HCT116 (cell line): Measurements from ENCODE around the gene ST6GALNAC4. TPM values are rescaled to one million over a fixed set of nuclear protein-coding genes. Genes with fewer than 3 reads are reported as not detected.

Experiments
- ATAC-seq: fragments of 200-7000 bp; cut with Tn5 transposase; 2 replicates; pipeline ENCODE4 v1.9.1; 2020; ENCODE audit warnings: mild to moderate bottlenecking, moderate library complexity
- BruUV-seq: library from RNA; stranded (reverse); fragments of 400-500 nt; replicated peaks from 2 replicates; lab custom pipeline; 2021; lab: Mats Ljungman, UMichigan
- CTCF ChIA-PET: fragments of 300-600 bp; sonication (Branson Sonifier 250); formaldehyde crosslinking; loops from one replicate; lab custom pipeline; 2021; ENCODE audit warnings: antibody characterized with exemption; lab: Charles Lee
- POLR2A ChIA-PET: fragments of 300-600, 350-600 bp; sonication (Branson Sonifier 250); formaldehyde crosslinking; loops from one replicate; lab custom pipeline; 2021; ENCODE audit warnings: antibody characterized with exemption; lab: Charles Lee
- RAD21 ChIA-PET, 2 experiments: fragments of 300-600 bp; sonication (Branson Sonifier 250); formaldehyde crosslinking; loops; one replicate each; lab custom pipeline; 2023; ENCODE audit warnings: low total read pairs in 2 of 2; ENCODE audit not compliant: uncharacterized antibody in 2 of 2, unreplicated experiment in 2 of 2, low non-redundant PET in 1 of 2; lab: Charles Lee
- DNase-seq: peaks from one replicate; pipeline ENCODE4 v3.0.0-alpha.2; 2010; ENCODE audit warnings: low read depth, low spot score
- H2AFZ ChIP-seq: fragments of 200-600 bp; shearing (Covaris generic), sonication (generic); 2 replicates; pipeline ENCODE4 v1.6.1; 2017; ENCODE audit warnings: low read depth, mixed run types, mixed read lengths, antibody characterized with exemption, low read length; ENCODE audit not compliant: poor library complexity, severe bottlenecking
- H3K27ac ChIP-seq: 2 replicates; pipeline ENCODE4 v1.5.1; 2012; ENCODE audit warnings: low read depth, low read length
- H3K27me3 ChIP-seq: fragments of 200-600 bp; sonication (generic); 2 replicates; pipeline ENCODE4 v1.6.1; 2016; ENCODE audit warnings: mixed run types, low read length, mixed read lengths; ENCODE audit not compliant: insufficient read depth
- H3K36me3 ChIP-seq, 2 experiments: fragments of 200-500 bp in 1 of 2; fragments of 200-600 bp in 1 of 2; sonication (Bioruptor generic) in 1 of 2; sonication (generic) in 1 of 2; 2 replicates each; pipeline versions ENCODE4 v1.5.1 to v1.6.1; 2014 to 2016; ENCODE audit warnings: low read length in 2 of 2, inconsistent platforms in 1 of 2, mixed read lengths in 1 of 2, mixed run types in 1 of 2; ENCODE audit not compliant: insufficient read depth in 2 of 2, control insufficient read depth in 1 of 2
- H3K4me1 ChIP-seq, 2 experiments: fragments of 200-600 bp in 1 of 2; sonication (generic) in 1 of 2; 2 replicates each; pipeline versions ENCODE4 v1.5.1 to v1.6.1; 2012 to 2017; ENCODE audit warnings: low read length in 2 of 2, inconsistent platforms in 1 of 2, mild to moderate bottlenecking in 1 of 2, mixed read lengths in 1 of 2, mixed run types in 1 of 2, moderate library complexity in 1 of 2; ENCODE audit not compliant: insufficient read depth in 2 of 2, control insufficient read depth in 1 of 2
- H3K4me2 ChIP-seq: fragments of 200-600 bp; sonication (generic); 2 replicates; pipeline ENCODE4 v1.6.1; 2017; ENCODE audit warnings: mixed run types, low read length, mixed read lengths
- H3K4me3 ChIP-seq, 2 experiments: fragments of 200-600 bp in 1 of 2; sonication (generic) in 1 of 2; replicated peaks in 1 of 2; 2 replicates each; pipeline ENCODE4 v1.5.1; 2011 to 2016; ENCODE audit warnings: low read length in 2 of 2, control low read depth in 1 of 2, low read depth in 1 of 2, mild to moderate bottlenecking in 1 of 2, mixed read lengths in 1 of 2, mixed run types in 1 of 2
- H3K79me2 ChIP-seq: fragments of 200-600 bp; sonication (generic); 2 replicates; pipeline ENCODE4 v1.6.1; 2017; ENCODE audit warnings: mild to moderate bottlenecking, mixed run types, low read length, moderate library complexity, mixed read lengths; ENCODE audit not compliant: insufficient read depth
- H3K9ac ChIP-seq: fragments of 200-600 bp; sonication (generic); 2 replicates; pipeline ENCODE4 v1.6.1; 2016; ENCODE audit warnings: low read length, mixed read lengths
- H3K9me2 ChIP-seq: fragments of 200-600 bp; sonication (generic), shearing (Covaris generic); 2 replicates; pipeline ENCODE4 v1.6.1; 2017; ENCODE audit warnings: mixed run types, mild to moderate bottlenecking, moderate library complexity; ENCODE audit not compliant: insufficient read depth
- H3K9me3 ChIP-seq, 2 experiments: fragments of 200-500 bp in 1 of 2; fragments of 200-600 bp in 1 of 2; sonication (Bioruptor generic) in 1 of 2; sonication (generic) in 1 of 2; 2 replicates each; pipeline ENCODE4 v1.6.1; 2014 to 2017; ENCODE audit warnings: low read length in 2 of 2, mixed read lengths in 2 of 2, inconsistent platforms in 1 of 2, low read depth in 1 of 2, mild to moderate bottlenecking in 1 of 2, mixed run types in 1 of 2, moderate library complexity in 1 of 2; ENCODE audit not compliant: control insufficient read depth in 1 of 2, insufficient read depth in 1 of 2
- H4K20me1 ChIP-seq: fragments of 200-600 bp; sonication (generic), shearing (Covaris generic); 2 replicates; pipeline ENCODE4 v1.6.1; 2017; ENCODE audit warnings: mixed run types, mild to moderate bottlenecking, moderate library complexity; ENCODE audit not compliant: insufficient read depth
- CBX3 ChIP-seq: IDR thresholded peaks from 2 replicates; pipeline ENCODE4 v1.6.1; 2012; ENCODE audit warnings: low read depth
- CEBPB ChIP-seq: IDR thresholded peaks from 2 replicates; pipeline ENCODE4 v1.6.1; 2012; ENCODE audit warnings: low read depth
- EGR1 ChIP-seq: IDR thresholded peaks from 2 replicates; pipeline ENCODE4 v1.6.1; 2012; ENCODE audit warnings: low read depth
- ELF1 ChIP-seq: IDR thresholded peaks from 2 replicates; pipeline ENCODE4 v1.6.1; 2012; ENCODE audit warnings: low read depth, borderline replicate concordance
- EZH2phosphoT487 ChIP-seq: fragments of 200-600 bp; IDR thresholded peaks from 2 replicates; pipeline ENCODE4 v1.6.1; 2018; ENCODE audit warnings: antibody characterized with exemption, borderline replicate concordance
- POLR2AphosphoS5 ChIP-seq: IDR thresholded peaks from 2 replicates; pipeline ENCODE4 v1.6.1; 2011; ENCODE audit warnings: mild to moderate bottlenecking, low read depth, low read length, moderate library complexity
- RAD21 ChIP-seq: IDR thresholded peaks from 2 replicates; pipeline ENCODE4 v1.6.1; 2012; ENCODE audit warnings: low read depth, mild to moderate bottlenecking
- SIN3A ChIP-seq: IDR thresholded peaks from 2 replicates; pipeline ENCODE4 v1.6.1; 2012; ENCODE audit warnings: low read depth
- ZFX ChIP-seq: fragments of 450-650 bp; IDR thresholded peaks from 2 replicates; pipeline ENCODE4 v1.6.1; 2017
- ZNF274 ChIP-seq: fragments of 200-500 bp; sonication (Bioruptor generic); IDR thresholded peaks from 2 replicates; pipeline ENCODE4 v1.6.1; 2014; ENCODE audit warnings: mild to moderate bottlenecking, low read depth, low read length, inconsistent platforms
- intact Hi-C: fragments of 100-400 bp; cut with micrococcal nuclease; formaldehyde crosslinking; loops from 2 replicates; pipeline ENCODE4 v1.10.0; 2022
- total RNA-seq: library from RNA; stranded (reverse); gene quantifications from one replicate; pipeline ENCODE4 v1.2.1, GENCODE V29; 2021; ENCODE audit not compliant: unreplicated experiment
- TF ChIP-seq, protein P1 (sequence below), 3 experiments: fragments of 200-600 bp in 1 of 3; sonication (generic) in 1 of 3; IDR thresholded peaks in 2 of 3; conservative IDR thresholded peaks in 1 of 3; 2 replicates each; pipeline ENCODE4 v1.5.1; 2012 to 2017; ENCODE audit warnings: low read depth in 2 of 3, low read length in 2 of 3, antibody characterized with exemption in 1 of 3, borderline replicate concordance in 1 of 3, control low read depth in 1 of 3, mild to moderate bottlenecking in 1 of 3, mixed read lengths in 1 of 3, mixed run types in 1 of 3, moderate library complexity in 1 of 3; ENCODE audit not compliant: insufficient read depth in 1 of 3
- TF ChIP-seq, protein P2 (sequence below): IDR thresholded peaks from 2 replicates; pipeline ENCODE4 v1.6.1; 2012; ENCODE audit warnings: low read depth

ST6GALNAC4 gene
- total RNA-seq, 1 experiment from 2014 or later = 49.4 TPM

- Histone ChIP-seq H3K79me2 (peaks cover 18% of the 10 kb centered on the region), H3K9ac (peak overlapping the region; percentile 86), H3K4me2 (peak overlapping the region; percentile 95), H3K4me1 (peaks cover 43 to 54% of the 10 kb centered on the region in 2 experiments), H3K27me3 (no peaks in the 10 kb centered on the region), H3K4me3 (no peak overlapping the region), H2AFZ (no peak overlapping the region), H3K36me3 (peaks cover 0 to 16% of the 10 kb centered on the region in 2 experiments; a peak in 2 of 4 replicates), H3K9me3 (no peaks in the 10 kb centered on the region), H3K27ac (peak overlapping the region; percentile 49; the same call in 1 of the 2 replicates), H3K9me2 (no peaks in the 10 kb centered on the region), H4K20me1 (no peaks in the 10 kb centered on the region)
- BruUV-seq = no TSS peak
- TF ChIP-seq EGR1 (no peak), ZFX (no peak), CEBPB (no peak), CBX3 (no peak), RAD21 (no peak)
- intact Hi-C loops = loop anchor here (5.0 kb wide), 2 partner anchors 128 to 353 kb away; partner anchors contain the start of gene CDK9
- POLR2A ChIA-PET = interaction anchor here (1.0 kb wide), 1 partner anchor 9 kb away, joined by 3 read pairs; no protein-coding TSS in a partner anchor
- ATAC-seq (no peak), DNase-seq (no peak)
- CTCF ChIA-PET = interaction anchor here (2.0 kb wide), 1 partner anchor 45 kb away, joined by 4 read pairs; no protein-coding TSS in a partner anchor
- RAD21 ChIA-PET = interaction anchor here in 1 of 2 experiments (0.7 kb wide), 1 partner anchor 89 kb away, joined by 3 read pairs; no protein-coding TSS in a partner anchor
Measured at GRCh38 chr9:127915325-127915752, 1.5 kb downstream of the ST6GALNAC4 start.

DNA sequence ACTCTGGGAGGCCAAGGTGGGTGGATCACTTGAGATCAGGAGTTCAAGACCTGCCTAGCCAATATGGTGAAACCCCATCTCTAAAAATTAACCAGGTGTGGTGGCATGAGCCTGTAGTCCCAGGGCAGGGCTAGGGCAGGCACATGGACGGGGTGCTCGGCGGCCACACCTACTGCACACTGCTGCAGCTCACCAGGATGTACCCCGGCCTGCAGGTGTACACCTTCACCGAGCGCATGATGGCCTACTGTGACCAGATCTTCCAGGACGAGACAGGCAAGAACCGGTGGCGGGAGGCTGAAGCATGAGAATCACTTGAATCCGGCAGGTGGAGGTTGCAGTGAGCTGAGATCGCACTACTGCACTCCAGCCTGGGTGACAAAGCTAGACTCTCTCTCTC, 3.2 kb downstream of the ST6GALNAC4 start:
- no peak overlapping the region for H2AFZ ChIP-seq
- no peak for DNase-seq
- H3K4me1 ChIP-seq = peaks cover 28 to 37% of the 10 kb centered on the region in 2 experiments
- H3K27ac ChIP-seq = no peak overlapping the region
- H3K9me2 ChIP-seq = no peaks in the 10 kb centered on the region
- no TSS peak for BruUV-seq
- H3K9ac ChIP-seq = no peak overlapping the region
- intact Hi-C loops = no loop called here
- TF ChIP-seq SIN3A (no peak), ELF1 (no peak), ZNF274 (no peak), POLR2AphosphoS5 (no peak), EZH2phosphoT487 (no peak), RAD21 (no peak)
- TF ChIP-seq, protein P1, sequence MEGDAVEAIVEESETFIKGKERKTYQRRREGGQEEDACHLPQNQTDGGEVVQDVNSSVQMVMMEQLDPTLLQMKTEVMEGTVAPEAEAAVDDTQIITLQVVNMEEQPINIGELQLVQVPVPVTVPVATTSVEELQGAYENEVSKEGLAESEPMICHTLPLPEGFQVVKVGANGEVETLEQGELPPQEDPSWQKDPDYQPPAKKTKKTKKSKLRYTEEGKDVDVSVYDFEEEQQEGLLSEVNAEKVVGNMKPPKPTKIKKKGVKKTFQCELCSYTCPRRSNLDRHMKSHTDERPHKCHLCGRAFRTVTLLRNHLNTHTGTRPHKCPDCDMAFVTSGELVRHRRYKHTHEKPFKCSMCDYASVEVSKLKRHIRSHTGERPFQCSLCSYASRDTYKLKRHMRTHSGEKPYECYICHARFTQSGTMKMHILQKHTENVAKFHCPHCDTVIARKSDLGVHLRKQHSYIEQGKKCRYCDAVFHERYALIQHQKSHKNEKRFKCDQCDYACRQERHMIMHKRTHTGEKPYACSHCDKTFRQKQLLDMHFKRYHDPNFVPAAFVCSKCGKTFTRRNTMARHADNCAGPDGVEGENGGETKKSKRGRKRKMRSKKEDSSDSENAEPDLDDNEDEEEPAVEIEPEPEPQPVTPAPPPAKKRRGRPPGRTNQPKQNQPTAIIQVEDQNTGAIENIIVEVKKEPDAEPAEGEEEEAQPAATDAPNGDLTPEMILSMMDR (IDR thresholded peaks at IDR 0.05 in 2 of 3, conservative IDR thresholded peaks at IDR 0.05 in 1 of 3; ENCODE audit: borderline replicate concordance in 1 of 3, insufficient read depth in 1 of 3, low read depth in 2 of 3, low read length in 2 of 3) = no peak
- TF ChIP-seq, protein P2, sequence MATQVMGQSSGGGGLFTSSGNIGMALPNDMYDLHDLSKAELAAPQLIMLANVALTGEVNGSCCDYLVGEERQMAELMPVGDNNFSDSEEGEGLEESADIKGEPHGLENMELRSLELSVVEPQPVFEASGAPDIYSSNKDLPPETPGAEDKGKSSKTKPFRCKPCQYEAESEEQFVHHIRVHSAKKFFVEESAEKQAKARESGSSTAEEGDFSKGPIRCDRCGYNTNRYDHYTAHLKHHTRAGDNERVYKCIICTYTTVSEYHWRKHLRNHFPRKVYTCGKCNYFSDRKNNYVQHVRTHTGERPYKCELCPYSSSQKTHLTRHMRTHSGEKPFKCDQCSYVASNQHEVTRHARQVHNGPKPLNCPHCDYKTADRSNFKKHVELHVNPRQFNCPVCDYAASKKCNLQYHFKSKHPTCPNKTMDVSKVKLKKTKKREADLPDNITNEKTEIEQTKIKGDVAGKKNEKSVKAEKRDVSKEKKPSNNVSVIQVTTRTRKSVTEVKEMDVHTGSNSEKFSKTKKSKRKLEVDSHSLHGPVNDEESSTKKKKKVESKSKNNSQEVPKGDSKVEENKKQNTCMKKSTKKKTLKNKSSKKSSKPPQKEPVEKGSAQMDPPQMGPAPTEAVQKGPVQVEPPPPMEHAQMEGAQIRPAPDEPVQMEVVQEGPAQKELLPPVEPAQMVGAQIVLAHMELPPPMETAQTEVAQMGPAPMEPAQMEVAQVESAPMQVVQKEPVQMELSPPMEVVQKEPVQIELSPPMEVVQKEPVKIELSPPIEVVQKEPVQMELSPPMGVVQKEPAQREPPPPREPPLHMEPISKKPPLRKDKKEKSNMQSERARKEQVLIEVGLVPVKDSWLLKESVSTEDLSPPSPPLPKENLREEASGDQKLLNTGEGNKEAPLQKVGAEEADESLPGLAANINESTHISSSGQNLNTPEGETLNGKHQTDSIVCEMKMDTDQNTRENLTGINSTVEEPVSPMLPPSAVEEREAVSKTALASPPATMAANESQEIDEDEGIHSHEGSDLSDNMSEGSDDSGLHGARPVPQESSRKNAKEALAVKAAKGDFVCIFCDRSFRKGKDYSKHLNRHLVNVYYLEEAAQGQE = no peak
- ChIA-PET RAD21 (no interaction called here), CTCF (interaction anchor here (1.6 kb wide), 1 partner anchor 179 kb away, joined by 4 read pairs; the partner anchor contains the start of gene TOR2A), POLR2A (interaction anchor here (0.7 kb wide), 1 partner anchor 28 kb away, joined by 5 read pairs; no protein-coding TSS in a partner anchor)
- H3K27me3 ChIP-seq = no peaks in the 10 kb centered on the region
- H3K79me2 ChIP-seq = peaks cover 18% of the 10 kb centered on the region
- peaks cover 3 to 26% of the 10 kb centered on the region in 2 experiments; a peak in 2 of 4 replicates for H3K36me3 ChIP-seq
- H3K4me3 ChIP-seq = no peak overlapping the region
- H3K4me2 ChIP-seq = no peak overlapping the region
- H3K9me3 ChIP-seq = no peaks in the 10 kb centered on the region
- no peak for ATAC-seq
- no peaks in the 10 kb centered on the region for H4K20me1 ChIP-seq
